Ascending aorta (tissue), 2 donors: ENCODE measurements around the gene CEP295NL. TPM values are rescaled to one million over a fixed set of nuclear protein-coding genes. Genes with fewer than 3 reads are reported as not detected.

Experiments used
- DNase-seq, 2 donors: peaks; one replicate each; pipeline ENCODE4 v3.0.0-alpha.2; 2019; ENCODE audit warnings: low spot score in 2 of 2
- H3K27ac ChIP-seq, 2 donors: fragments of 200-600 bp; sonication (generic); one replicate each; pipeline ENCODE4 v1.5.1; 2016 to 2017; ENCODE audit warnings: mild to moderate bottlenecking in 1 of 2
- H3K27me3 ChIP-seq: fragments of 200-600 bp; sonication (generic); one replicate; pipeline ENCODE4 v1.5.1; 2017
- H3K36me3 ChIP-seq, 2 donors: fragments of 200-600 bp; sonication (generic); one replicate each; pipeline ENCODE4 v1.5.1; 2016
- H3K4me1 ChIP-seq, 2 donors: fragments of 200-600 bp; sonication (generic); one replicate each; pipeline ENCODE4 v1.5.1; 2016 to 2017; ENCODE audit warnings: mild to moderate bottlenecking in 1 of 2
- H3K4me3 ChIP-seq, 2 donors: fragments of 200-600 bp; sonication (generic); one replicate each; pipeline ENCODE4 v1.5.1; 2016 to 2017; ENCODE audit warnings: mild to moderate bottlenecking in 1 of 2
- H3K9me3 ChIP-seq, 2 donors: fragments of 200-600 bp; sonication (generic); one replicate each; pipeline ENCODE4 v1.5.1; 2016
- CTCF ChIP-seq, 3 experiments: fragments of 200-600 bp in 2 of 3; fragments of 450-650 bp in 1 of 3; sonication (generic) in 2 of 3; IDR thresholded peaks; one replicate each; pipeline ENCODE4 v1.5.1; 2016 to 2019; ENCODE audit warnings: antibody characterized with exemption in 3 of 3, mild to moderate bottlenecking in 1 of 3, moderate library complexity in 1 of 3
- intact Hi-C: fragments of 100-400 bp; cut with DNase I; formaldehyde crosslinking; loops from one replicate; pipeline ENCODE4 v1.15.1; 2023
- total RNA-seq: library from RNA; depleted of rRNA; stranded (reverse); fragments of >200 nt; gene quantifications from one replicate; pipeline ENCODE4 v1.1.0, GENCODE V29; 2016

CEP295NL gene
- total RNA-seq, 1 donor from 2014 or later: 10.7 TPM

GRCh38 chr17:78861229-78861628 lies 41.8 kb downstream of the CEP295NL start:
- intact Hi-C loops: loop anchor here (1.0 kb wide), 1 partner anchor 20 kb away; no protein-coding TSS in a partner anchor
- no peak for DNase-seq
- Histone ChIP-seq H3K4me1 (peaks cover 4 to 27% of the 10 kb centered on the region in 2 donors), H3K27me3 (no peaks in the 10 kb centered on the region), H3K36me3 (peaks cover 13 to 27% of the 10 kb centered on the region in 2 donors), H3K9me3 (no peaks in the 10 kb centered on the region), H3K27ac (peak overlapping the region; percentile 81 to 88), H3K4me3 (peak overlapping the region in 1 of 2 donors; percentile 0)
- no peak for TF ChIP-seq CTCF (IDR thresholded peaks at IDR 0.05)

GRCh38 chr17:78859051-78859450 lies 44.0 kb downstream of the CEP295NL start:
- no peaks in the 10 kb centered on the region for H3K9me3 ChIP-seq
- DNase-seq: no peak
- H3K4me3 ChIP-seq: no peak overlapping the region
- peak overlapping the region; percentile 81 to 88 for H3K27ac ChIP-seq
- no peaks in the 10 kb centered on the region for H3K27me3 ChIP-seq
- no peak for TF ChIP-seq CTCF (IDR thresholded peaks at IDR 0.05)
- intact Hi-C loops: no loop called here
- H3K4me1 ChIP-seq: peaks cover 0 to 17% of the 10 kb centered on the region in 2 donors
- H3K36me3 ChIP-seq: peaks cover 33 to 48% of the 10 kb centered on the region in 2 donors

- no peak for DNase-seq
- Histone ChIP-seq H3K4me3 (no peak overlapping the region), H3K27me3 (no peaks in the 10 kb centered on the region), H3K36me3 (peaks cover 46 to 60% of the 10 kb centered on the region in 2 donors), H3K4me1 (peaks cover 0 to 9% of the 10 kb centered on the region in 2 donors), H3K27ac (no peak overlapping the region), H3K9me3 (no peaks in the 10 kb centered on the region)
- TF ChIP-seq CTCF (IDR thresholded peaks at IDR 0.05): no peak
- intact Hi-C loops: no loop called here
Measured at GRCh38 chr17:78857266-78857665, 45.7 kb downstream of the CEP295NL start.

- Histone ChIP-seq H3K27ac (no peak overlapping the region), H3K36me3 (peaks cover 51 to 63% of the 10 kb centered on the region in 2 donors), H3K27me3 (no peaks in the 10 kb centered on the region), H3K9me3 (no peaks in the 10 kb centered on the region), H3K4me1 (no peaks in the 10 kb centered on the region), H3K4me3 (no peak overlapping the region)
- no peak for TF ChIP-seq CTCF (IDR thresholded peaks at IDR 0.05)
- intact Hi-C loops: no loop called here
- no peak for DNase-seq
Measured at GRCh38 chr17:78855561-78856165, 47.3 kb downstream of the CEP295NL start.

- Histone ChIP-seq H3K36me3 (peaks cover 51 to 63% of the 10 kb centered on the region in 2 donors), H3K4me1 (no peaks in the 10 kb centered on the region), H3K9me3 (no peaks in the 10 kb centered on the region), H3K27ac (no peak overlapping the region), H3K27me3 (no peaks in the 10 kb centered on the region), H3K4me3 (no peak overlapping the region)
- intact Hi-C loops: no loop called here
- TF ChIP-seq CTCF (IDR thresholded peaks at IDR 0.05): no peak
- no peak for DNase-seq
Measured at GRCh38 chr17:78854508-78854907, 48.5 kb downstream of the CEP295NL start.
